Mammary epithelial cell (primary cell): ENCODE data around the gene MCU.

Experiments
- CTCF ChIP-seq, 2 donors: IDR thresholded peaks in 1 of 2; conservative IDR thresholded peaks in 1 of 2; 2 replicates each; pipeline ENCODE4 v1.5.1; 2011 to 2012; ENCODE audit warnings: inconsistent platforms in 2 of 2, low read length in 2 of 2, mild to moderate bottlenecking in 2 of 2, control low read depth in 1 of 2, low read depth in 1 of 2; ENCODE audit not compliant: insufficient read depth in 1 of 2; ENCODE audit errors: extremely low read depth in 1 of 2
- EZH2 ChIP-seq: IDR thresholded peaks from 2 replicates; pipeline ENCODE4 v1.6.1; 2012; ENCODE audit warnings: low read length, inconsistent platforms, borderline replicate concordance

- TF ChIP-seq CTCF (conservative IDR thresholded peaks at IDR 0.05 in 1 of 2, IDR thresholded peaks at IDR 0.05 in 1 of 2; ENCODE audit: extremely low read depth in 1 of 2, insufficient read depth in 1 of 2, low read depth in 1 of 2, low read length in 2 of 2) (no peak), EZH2 (no peak)
These were observed 49.6 kb upstream of the MCU start for GRCh38 chr10:72642318-72642717.
